Sigmoid colon (tissue), 3 donors: ENCODE results near the gene DOCK3.

Source experiments
- CTCF ChIP-seq, 4 experiments: fragments of 450-650 bp in 3 of 4; fragments of 200-600 bp in 1 of 4; IDR thresholded peaks; one replicate each; pipeline ENCODE4 v1.5.1; 2016 to 2019; ENCODE audit warnings: antibody characterized with exemption in 4 of 4, mild to moderate bottlenecking in 3 of 4, moderate library complexity in 2 of 4
- POLR2A ChIP-seq, 2 donors: fragments of 450-650 bp; IDR thresholded peaks; one replicate each; pipeline ENCODE4 v1.6.1; 2016; ENCODE audit warnings: antibody characterized with exemption in 2 of 2, mild to moderate bottlenecking in 2 of 2, moderate library complexity in 2 of 2

- no peak for TF ChIP-seq CTCF (IDR thresholded peaks at IDR 0.05)
- TF ChIP-seq POLR2A (IDR thresholded peaks at IDR 0.05) = no peak
Observed at GRCh38 chr3:51426921-51427320, 752.2 kb downstream of the DOCK3 start.
